Kidney (tissue), 14 donors: ENCODE data around the gene IZUMO2. TPM values are rescaled to one million over a fixed set of nuclear protein-coding genes. Genes with fewer than 3 reads are reported as not detected.

Experiments
- DNase-seq, 5 donors: peaks; one replicate each; pipeline ENCODE4 v3.0.0-alpha.2; 2013 to 2020
- FAIRE-seq: peaks from 2 replicates; lab custom pipeline; 2012; peaks lifted over from hg19 to GRCh38; lab: Jason Lieb, UNC
- H3K27ac ChIP-seq, 2 donors: one replicate each; pipeline ENCODE4 v1.7.0; 2013; ENCODE audit warnings: low read depth in 2 of 2, low read length in 2 of 2, inconsistent platforms in 1 of 2
- H3K27me3 ChIP-seq: one replicate; pipeline ENCODE4 v1.7.1; 2013; ENCODE audit warnings: low read length, inconsistent platforms; ENCODE audit not compliant: control insufficient read depth, insufficient read depth
- H3K36me3 ChIP-seq, 3 donors: one replicate each; pipeline versions ENCODE4 v1.7.0 to v1.7.1; 2013; ENCODE audit warnings: low read length in 3 of 3, control low read depth in 1 of 3, inconsistent platforms in 1 of 3; ENCODE audit not compliant: insufficient read depth in 3 of 3, control insufficient read depth in 2 of 3
- H3K4me1 ChIP-seq, 3 donors: one replicate each; pipeline versions ENCODE4 v1.7.0 to v1.7.1; 2013; ENCODE audit warnings: low read length in 3 of 3, inconsistent platforms in 1 of 3, low read depth in 1 of 3; ENCODE audit not compliant: control insufficient read depth in 2 of 3, insufficient read depth in 2 of 3
- H3K4me3 ChIP-seq, 3 donors: one replicate each; pipeline versions ENCODE4 v1.7.0 to v1.8.1; 2013; ENCODE audit warnings: low read length in 3 of 3, control low read depth in 1 of 3, inconsistent platforms in 1 of 3
- H3K9ac ChIP-seq, 3 donors: one replicate each; pipeline versions ENCODE4 v1.7.0 to v1.7.1; 2013; ENCODE audit warnings: low read length in 3 of 3, control low read depth in 1 of 3, inconsistent platforms in 1 of 3
- H3K9me3 ChIP-seq, 3 donors: one replicate each; pipeline versions ENCODE4 v1.7.0 to v1.7.1; 2013; ENCODE audit warnings: low read length in 3 of 3, control low read depth in 1 of 3, inconsistent platforms in 1 of 3; ENCODE audit not compliant: control insufficient read depth in 2 of 3, insufficient read depth in 1 of 3
- intact Hi-C: fragments of 100-400 bp; cut with DNase I; formaldehyde crosslinking; loops from one replicate; pipeline ENCODE4 v1.11.1; 2022
- polyA plus RNA-seq: library from polyadenylated mRNA; stranded (reverse); fragments of 350-450 nt; fragmentation: Illumina TruSeq; extraction: RNeasy Lipid Tissue Mini Kit (QIAGEN cat#74804); gene quantifications from one replicate; pipeline ENCODE4 v1.2.3, GENCODE V29; 2014; ENCODE audit warnings: low read depth, low replicate concordance; ENCODE audit not compliant: insufficient read depth
- total RNA-seq: library from RNA; stranded (reverse); fragmentation: NEBNext Ultra II Directional; extraction: Animal tissue kit (Norgen Biotek cat#: 25700); gene quantifications from one replicate; pipeline ENCODE4 v1.2.1, GENCODE V29; 2021
- TF ChIP-seq, protein P1 (sequence below): IDR thresholded peaks from 3 replicates; pipeline ENCODE4 v1.5.1; 2012; ENCODE audit warnings: mild to moderate bottlenecking, moderate library complexity, borderline replicate concordance; ENCODE audit not compliant: insufficient read depth; ENCODE audit errors: extremely low read depth
- donor health status: control.
- donor health status: control.
- donor health status: control.
- donor health status: control.
- donor health status: control.
- donor health status: DM: yes; HTN: yes; CAD: no.
- donor health status: Normal renal cell carcinoma (clear cell type).

The IZUMO2 gene
- total and polyA plus RNA-seq, 2 donors from 2014 or later: not detected

DNA sequence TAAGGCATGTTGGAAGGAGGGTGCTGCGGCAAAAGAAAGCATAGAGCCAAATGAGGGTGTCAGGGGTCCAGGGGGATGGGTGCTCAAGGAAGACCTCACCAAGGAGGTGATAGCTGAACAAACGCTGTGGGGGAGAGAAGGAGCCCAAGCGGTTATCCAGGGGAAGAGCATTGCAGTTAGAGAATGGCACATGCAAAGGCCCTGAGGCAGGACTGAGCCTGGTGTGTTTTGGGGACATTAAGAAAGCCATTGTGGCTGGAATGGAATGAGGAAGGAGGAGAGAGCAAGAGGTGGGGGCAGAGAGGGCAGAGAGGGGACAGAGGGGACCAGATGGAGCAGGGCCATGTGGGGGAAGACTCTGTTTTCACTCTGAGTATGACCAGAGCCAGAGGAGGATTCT lies 34.3 kb upstream of the IZUMO2 start:
- intact Hi-C loops: no loop called here

DNA sequence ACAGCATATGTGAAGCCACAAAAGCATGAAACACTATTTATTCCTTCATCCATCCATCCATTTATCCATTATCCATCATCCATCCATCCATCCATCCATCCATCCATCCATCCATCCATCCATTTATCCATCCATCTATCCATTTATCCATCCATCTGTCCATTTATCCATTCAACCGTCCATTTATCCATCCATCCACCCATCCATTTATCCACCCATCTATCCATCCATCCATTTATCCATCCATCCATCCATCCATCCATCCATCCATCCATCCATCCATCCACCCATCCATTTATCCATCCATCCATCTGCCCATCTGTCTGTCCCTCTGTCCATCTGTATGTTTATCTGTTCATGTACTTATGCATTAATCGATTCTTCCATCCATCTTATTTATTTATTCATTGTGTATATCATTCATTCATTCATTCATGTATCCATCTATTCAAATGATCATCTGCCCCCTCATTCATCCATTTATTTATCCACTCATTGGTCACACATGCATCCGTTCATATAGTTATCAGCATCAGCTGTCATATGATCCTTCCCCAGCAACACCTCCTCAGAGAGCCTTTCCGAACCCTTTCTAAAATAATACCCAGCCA lies 33.3 kb upstream of the IZUMO2 start:
- FAIRE-seq: no peak
- Histone ChIP-seq H3K27ac (no peak overlapping the region), H3K27me3 (no peaks in the 10 kb centered on the region), H3K36me3 (no peaks in the 10 kb centered on the region), H3K9me3 (no peaks in the 10 kb centered on the region), H3K9ac (no peak overlapping the region), H3K4me1 (peaks cover 0 to 11% (median 0%) of the 10 kb centered on the region in 3 donors), H3K4me3 (no peak overlapping the region)
- DNase-seq: no peak
- intact Hi-C loops: no loop called here
- TF ChIP-seq, protein P1, sequence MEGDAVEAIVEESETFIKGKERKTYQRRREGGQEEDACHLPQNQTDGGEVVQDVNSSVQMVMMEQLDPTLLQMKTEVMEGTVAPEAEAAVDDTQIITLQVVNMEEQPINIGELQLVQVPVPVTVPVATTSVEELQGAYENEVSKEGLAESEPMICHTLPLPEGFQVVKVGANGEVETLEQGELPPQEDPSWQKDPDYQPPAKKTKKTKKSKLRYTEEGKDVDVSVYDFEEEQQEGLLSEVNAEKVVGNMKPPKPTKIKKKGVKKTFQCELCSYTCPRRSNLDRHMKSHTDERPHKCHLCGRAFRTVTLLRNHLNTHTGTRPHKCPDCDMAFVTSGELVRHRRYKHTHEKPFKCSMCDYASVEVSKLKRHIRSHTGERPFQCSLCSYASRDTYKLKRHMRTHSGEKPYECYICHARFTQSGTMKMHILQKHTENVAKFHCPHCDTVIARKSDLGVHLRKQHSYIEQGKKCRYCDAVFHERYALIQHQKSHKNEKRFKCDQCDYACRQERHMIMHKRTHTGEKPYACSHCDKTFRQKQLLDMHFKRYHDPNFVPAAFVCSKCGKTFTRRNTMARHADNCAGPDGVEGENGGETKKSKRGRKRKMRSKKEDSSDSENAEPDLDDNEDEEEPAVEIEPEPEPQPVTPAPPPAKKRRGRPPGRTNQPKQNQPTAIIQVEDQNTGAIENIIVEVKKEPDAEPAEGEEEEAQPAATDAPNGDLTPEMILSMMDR: no peak

More for the DNA sequence above, 34.3 kb upstream of the IZUMO2 start:
- DNase-seq (no peak), FAIRE-seq (no peak)
- Histone ChIP-seq H3K27me3 (no peaks in the 10 kb centered on the region), H3K4me1 (peaks cover 0 to 11% (median 0%) of the 10 kb centered on the region in 3 donors), H3K4me3 (no peak overlapping the region), H3K9ac (no peak overlapping the region), H3K27ac (no peak overlapping the region), H3K9me3 (no peaks in the 10 kb centered on the region), H3K36me3 (no peaks in the 10 kb centered on the region)
- TF ChIP-seq, protein P1: no peak

DNA sequence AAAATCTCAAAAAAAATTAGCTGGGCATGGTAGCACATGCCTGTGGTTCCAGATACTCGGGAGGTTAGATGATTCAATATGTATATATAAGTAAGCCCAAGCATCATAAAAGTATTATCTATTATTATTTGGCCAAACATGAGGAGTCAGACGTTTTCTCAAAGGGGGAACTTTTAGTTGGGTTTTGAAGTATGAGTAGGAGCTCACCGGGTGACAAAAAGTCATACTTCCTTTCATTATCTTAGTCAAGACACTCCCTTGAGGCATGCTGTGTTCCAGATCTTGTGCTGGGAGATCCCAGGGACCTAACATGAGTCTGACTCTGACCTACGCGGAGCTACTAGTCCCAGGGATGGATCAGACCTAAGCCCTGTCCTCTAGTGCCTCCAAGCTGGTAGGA lies 32.1 kb upstream of the IZUMO2 start:
- no peaks in the 10 kb centered on the region for H3K27me3 ChIP-seq
- H3K9me3 ChIP-seq: no peaks in the 10 kb centered on the region
- no peaks in the 10 kb centered on the region for H3K36me3 ChIP-seq
- no peak for FAIRE-seq
- intact Hi-C loops: no loop called here
- no peak overlapping the region for H3K4me3 ChIP-seq
- no peak for DNase-seq
- H3K27ac ChIP-seq: no peak overlapping the region
- TF ChIP-seq, protein P1: no peak
- peaks cover 0 to 11% (median 0%) of the 10 kb centered on the region in 3 donors for H3K4me1 ChIP-seq
- no peak overlapping the region for H3K9ac ChIP-seq
